B cell (primary cell): Measurements from ENCODE around the gene NUTM2G. TPM values are rescaled to one million over a fixed set of nuclear protein-coding genes. Genes with fewer than 3 reads are reported as not detected.
"Not testable (repeated sequence)": the region's sequence is repeated elsewhere in the genome, so short reads cannot be mapped to it uniquely, and the experiment has no call there.

Experiments
- ATAC-seq: fragments of 200-7000 bp; cut with Tn5 transposase; one replicate; pipeline ENCODE4 v1.10.0; 2021; ENCODE audit warnings: low read depth, mild to moderate bottlenecking, moderate number of reproducible peaks, moderate library complexity
- CTCF ChIA-PET: fragments of 350-600 bp; sonication (Branson Sonifier 250); formaldehyde crosslinking; loops from one replicate; lab custom pipeline; 2021; ENCODE audit warnings: antibody characterized with exemption, inconsistent platforms; lab: Charles Lee
- POLR2A ChIA-PET: fragments of 350-600 bp; sonication (Branson Sonifier 250); formaldehyde crosslinking; loops from one replicate; lab custom pipeline; 2021; ENCODE audit warnings: antibody characterized with exemption; lab: Charles Lee
- DNase-seq: peaks from one replicate; pipeline ENCODE4 v3.0.0; 2013
- H2AFZ ChIP-seq: 2 replicates; pipeline ENCODE4 v1.6.1; 2012; ENCODE audit warnings: mild to moderate bottlenecking, low read depth, low read length; ENCODE audit not compliant: insufficient read depth, poor library complexity, severe bottlenecking
- H3K27ac ChIP-seq, 2 donors: 1 replicate in 1 of 2; 2 replicates in 1 of 2; pipeline ENCODE4 v1.5.1; 2012 to 2013; ENCODE audit warnings: low read length in 2 of 2, mild to moderate bottlenecking in 2 of 2, moderate library complexity in 1 of 2
- H3K27me3 ChIP-seq, 4 experiments: fragments of 200-600 bp in 1 of 4; sonication (generic) in 1 of 4; replicated peaks in 1 of 4; 1 replicate in 2 of 4; 2 replicates in 2 of 4; pipeline versions ENCODE4 v1.6.1 to v1.7.0; 2013 to 2016; ENCODE audit warnings: low read length in 3 of 4, mild to moderate bottlenecking in 2 of 4, mixed read lengths in 1 of 4, moderate library complexity in 1 of 4; ENCODE audit not compliant: insufficient read depth in 4 of 4, control insufficient read depth in 3 of 4; ENCODE audit errors: control extremely low read depth in 1 of 4
- H3K36me3 ChIP-seq, 2 experiments: replicated peaks in 1 of 2; 1 replicate in 1 of 2; 2 replicates in 1 of 2; pipeline versions ENCODE4 v1.6.1 to v1.7.1; 2013; ENCODE audit warnings: low read length in 1 of 2; ENCODE audit not compliant: insufficient read depth in 2 of 2, control insufficient read depth in 1 of 2; ENCODE audit errors: control extremely low read depth in 1 of 2, extremely low read depth in 1 of 2
- H3K4me1 ChIP-seq, 2 donors: fragments of 200-600 bp in 1 of 2; sonication (generic) in 1 of 2; 1 replicate in 1 of 2; 2 replicates in 1 of 2; pipeline versions ENCODE4 v1.5.1 to v1.6.1; 2013 to 2017; ENCODE audit warnings: low read length in 2 of 2; ENCODE audit not compliant: control insufficient read depth in 2 of 2, insufficient read depth in 2 of 2
- H3K4me2 ChIP-seq: replicated peaks from 2 replicates; pipeline ENCODE3; 2012; ENCODE audit warnings: mild to moderate bottlenecking, low read depth, low read length; ENCODE audit not compliant: poor library complexity, severe bottlenecking
- H3K4me3 ChIP-seq, 5 experiments: fragments of 200-600 bp in 1 of 5; sonication (generic) in 1 of 5; 1 replicate in 3 of 5; 2 replicates in 2 of 5; pipeline versions ENCODE4 v1.5.1 to v1.7.0; 2011 to 2016; ENCODE audit warnings: low read length in 4 of 5, mild to moderate bottlenecking in 4 of 5, low read depth in 2 of 5, control low read depth in 1 of 5, moderate library complexity in 1 of 5; ENCODE audit not compliant: insufficient read depth in 1 of 5; ENCODE audit errors: control extremely low read depth in 1 of 5, extremely low read depth in 1 of 5
- H3K79me2 ChIP-seq: fragments of 200-600 bp; sonication (generic); one replicate; pipeline ENCODE4 v1.6.0; 2016; ENCODE audit warnings: low read length; ENCODE audit not compliant: control insufficient read depth, insufficient read depth
- H3K9ac ChIP-seq: fragments of 200-600 bp; sonication (generic); 2 replicates; pipeline ENCODE4 v1.6.1; 2017; ENCODE audit warnings: mild to moderate bottlenecking, low read length, moderate library complexity
- H3K9me3 ChIP-seq, 3 donors: one replicate each; pipeline versions ENCODE4 v1.6.1 to v1.7.1; 2013; ENCODE audit warnings: low read length in 2 of 3; ENCODE audit not compliant: control insufficient read depth in 2 of 3, insufficient read depth in 1 of 3; ENCODE audit errors: control extremely low read depth in 1 of 3
- H4K20me1 ChIP-seq: 2 replicates; pipeline ENCODE4 v1.6.0; 2012; ENCODE audit warnings: mild to moderate bottlenecking, low read length; ENCODE audit not compliant: insufficient read depth, control insufficient read depth, poor library complexity, severe bottlenecking
- H3K27ac Mint-ChIP-seq: one replicate; pipeline ENCODE4 v1.8.0; 2021; ENCODE audit warnings: mixed read lengths
- H3K27me3 Mint-ChIP-seq: one replicate; pipeline ENCODE4 v1.8.0; 2021; ENCODE audit warnings: mixed read lengths
- H3K4me1 Mint-ChIP-seq: one replicate; pipeline ENCODE4 v1.8.0; 2021; ENCODE audit warnings: mixed read lengths
- H3K4me3 Mint-ChIP-seq: one replicate; pipeline ENCODE4 v1.8.0; 2021; ENCODE audit warnings: mixed read lengths
- H3K9me3 Mint-ChIP-seq: one replicate; pipeline ENCODE4 v1.8.0; 2022; ENCODE audit warnings: mixed read lengths; ENCODE audit not compliant: insufficient read depth
- WGBS: methylation state at CpG from one replicate; pipeline ENCODE4 v1.1.5; 2013; ENCODE audit warnings: missing lambda C conversion rate; ENCODE audit not compliant: insufficient coverage; 5-methylcytosine and 5-hydroxymethylcytosine counted together
- intact Hi-C: fragments of 100-400 bp; cut with micrococcal nuclease; formaldehyde crosslinking; loops from one replicate; pipeline ENCODE4 v1.10.0; 2022
- polyA plus RNA-seq: library from polyadenylated mRNA; depleted of rRNA; stranded (reverse); fragments of >200 nt; gene quantifications from 2 replicates; pipeline ENCODE4 v1.2.3, GENCODE V29; 2012
- total RNA-seq, 2 donors: library from RNA; stranded (reverse); fragments of 120-200 nt in 1 of 2; gene quantifications; 1 replicate in 1 of 2; 2 replicates in 1 of 2; pipeline versions ENCODE4 v1.2.3 to v1.2.4, GENCODE V29; 2013 to 2022

NUTM2G gene
- total and polyA plus RNA-seq, 2 donors (not counting 1 experiment from before 2014, with no cell fraction given), result not detected

- no CpG with 5 or more reads among the region's 5 CpGs for WGBS
- POLR2A ChIA-PET, result not testable (repeated sequence)
Measured at GRCh38 chr9:96904947-96905722, 23.5 kb upstream of the NUTM2G start.

GRCh38 chr9:96908479-96908878 lies 20.2 kb upstream of the NUTM2G start:
- H3K4me3 Mint-ChIP-seq, intact Hi-C loops, H3K27me3 ChIP-seq, H3K4me3 ChIP-seq, H2AFZ ChIP-seq, H3K4me1 Mint-ChIP-seq, H3K27ac Mint-ChIP-seq, H3K4me2 ChIP-seq, H3K27ac ChIP-seq, DNase-seq, H3K36me3 ChIP-seq, H3K27me3 Mint-ChIP-seq, ATAC-seq, H3K4me1 ChIP-seq, H3K9me3 Mint-ChIP-seq, H3K9ac ChIP-seq, POLR2A ChIA-PET, CTCF ChIA-PET, H4K20me1 ChIP-seq, H3K79me2 ChIP-seq, H3K9me3 ChIP-seq: not testable (repeated sequence)
- WGBS, result no CpG with 5 or more reads among the region's 3 CpGs

More at GRCh38 chr9:96904947-96905722, 23.5 kb upstream of the NUTM2G start:
- H3K4me2 ChIP-seq, H3K9me3 ChIP-seq, H3K4me1 Mint-ChIP-seq, H3K27ac ChIP-seq, ATAC-seq, H3K27ac Mint-ChIP-seq, H3K9me3 Mint-ChIP-seq, CTCF ChIA-PET, H3K36me3 ChIP-seq, intact Hi-C loops, H4K20me1 ChIP-seq, H2AFZ ChIP-seq, H3K27me3 ChIP-seq, H3K4me1 ChIP-seq, H3K4me3 ChIP-seq, H3K9ac ChIP-seq, H3K27me3 Mint-ChIP-seq, H3K4me3 Mint-ChIP-seq, H3K79me2 ChIP-seq, DNase-seq: not testable (repeated sequence)

GRCh38 chr9:96915539-96915938 lies 13.1 kb upstream of the NUTM2G start:
- POLR2A ChIA-PET, H3K27me3 ChIP-seq, H3K4me1 Mint-ChIP-seq, H4K20me1 ChIP-seq, H3K9me3 ChIP-seq, H3K27ac Mint-ChIP-seq, H3K79me2 ChIP-seq, H3K4me1 ChIP-seq, H3K27me3 Mint-ChIP-seq, intact Hi-C loops, H3K4me3 ChIP-seq, H2AFZ ChIP-seq, H3K4me3 Mint-ChIP-seq, H3K27ac ChIP-seq, H3K36me3 ChIP-seq, CTCF ChIA-PET, ATAC-seq, H3K9me3 Mint-ChIP-seq, H3K9ac ChIP-seq, H3K4me2 ChIP-seq, DNase-seq: not testable (repeated sequence)
- WGBS, result no CpG with 5 or more reads among the region's 2 CpGs

DNA sequence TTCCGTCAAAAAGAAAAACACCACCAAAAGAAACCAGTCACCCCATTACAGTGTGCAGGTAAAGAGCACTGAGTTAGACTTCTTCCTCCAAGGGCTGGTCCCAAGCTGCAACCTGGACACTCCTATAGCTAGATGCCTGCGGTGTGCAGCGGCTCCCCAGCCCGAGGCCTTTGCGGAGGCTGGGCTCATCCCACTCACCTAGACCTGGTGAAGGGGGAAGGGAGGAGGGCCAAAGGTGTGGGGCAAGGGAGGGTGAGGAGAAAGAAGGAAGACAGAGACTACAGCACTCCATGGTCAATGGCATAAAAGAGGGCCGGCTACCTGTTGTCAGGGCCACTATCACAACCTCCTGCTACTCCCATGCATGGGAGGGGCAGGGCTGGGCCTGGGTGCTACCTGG lies 12.1 kb upstream of the NUTM2G start:
- H3K9ac ChIP-seq, H3K27ac ChIP-seq, H3K27ac Mint-ChIP-seq, H3K4me3 ChIP-seq, H3K36me3 ChIP-seq, H3K27me3 ChIP-seq, H4K20me1 ChIP-seq, H3K27me3 Mint-ChIP-seq, POLR2A ChIA-PET, H3K79me2 ChIP-seq, H3K4me1 Mint-ChIP-seq, H3K9me3 ChIP-seq, CTCF ChIA-PET, H3K4me1 ChIP-seq, intact Hi-C loops, H3K4me3 Mint-ChIP-seq, H2AFZ ChIP-seq, H3K9me3 Mint-ChIP-seq, ATAC-seq, H3K4me2 ChIP-seq, DNase-seq: not testable (repeated sequence)
- WGBS, result no CpG with 5 or more reads among the region's 6 CpGs
